HG03103 (cell line): Measurements from ENCODE around the gene UPF1.

Source experiments
- ATAC-seq: cut with Tn5 transposase; IDR thresholded peaks from one replicate; pipeline ENCODE4 v1.9.1; 2021; ENCODE audit warnings: low read depth; ENCODE audit not compliant: unreplicated experiment

The UPF1 gene

GRCh38 chr19:18833849-18834643 lies 2.3 kb downstream of the UPF1 start:
- ATAC-seq = no peak

GRCh38 chr19:18834644-18834984 lies 2.9 kb downstream of the UPF1 start:
- ATAC-seq = no peak

GRCh38 chr19:18839465-18840287 lies 7.9 kb downstream of the UPF1 start:
- ATAC-seq = no peak

GRCh38 chr19:18840288-18841267 lies 8.8 kb downstream of the UPF1 start:
- no peak for ATAC-seq

GRCh38 chr19:18841400-18841799 lies 9.6 kb downstream of the UPF1 start:
- ATAC-seq = no peak

GRCh38 chr19:18842166-18842565 lies 10.4 kb downstream of the UPF1 start:
- no peak for ATAC-seq

- ATAC-seq = no peak
These were observed 12.2 kb downstream of the UPF1 start for GRCh38 chr19:18843960-18844359.

GRCh38 chr19:18844806-18845329 lies 13.1 kb downstream of the UPF1 start:
- ATAC-seq = no peak

- no peak for ATAC-seq
These were observed 14.2 kb downstream of the UPF1 start for GRCh38 chr19:18845961-18846360.

GRCh38 chr19:18846862-18847548 lies 15.2 kb downstream of the UPF1 start:
- ATAC-seq = no peak

- ATAC-seq = no peak
These were observed 16.0 kb downstream of the UPF1 start for GRCh38 chr19:18847549-18848463.

- no peak for ATAC-seq
These were observed 17.3 kb downstream of the UPF1 start for GRCh38 chr19:18848878-18849661.

- ATAC-seq = no peak
These were observed 18.2 kb downstream of the UPF1 start for GRCh38 chr19:18849838-18850400.

- no peak for ATAC-seq
These were observed 19.0 kb downstream of the UPF1 start for GRCh38 chr19:18850471-18851375.

GRCh38 chr19:18851673-18852325 lies 20.0 kb downstream of the UPF1 start:
- ATAC-seq = no peak

- ATAC-seq = no peak
These were observed 20.9 kb downstream of the UPF1 start for GRCh38 chr19:18852648-18853047.
